GM19397 (cell line): Measurements from ENCODE around the gene EPHB6.

Experiments
- ATAC-seq: cut with Tn5 transposase; IDR thresholded peaks from one replicate; pipeline ENCODE4 v1.9.1; 2021; ENCODE audit warnings: mild to moderate bottlenecking, moderate library complexity; ENCODE audit not compliant: unreplicated experiment

Gene EPHB6

DNA sequence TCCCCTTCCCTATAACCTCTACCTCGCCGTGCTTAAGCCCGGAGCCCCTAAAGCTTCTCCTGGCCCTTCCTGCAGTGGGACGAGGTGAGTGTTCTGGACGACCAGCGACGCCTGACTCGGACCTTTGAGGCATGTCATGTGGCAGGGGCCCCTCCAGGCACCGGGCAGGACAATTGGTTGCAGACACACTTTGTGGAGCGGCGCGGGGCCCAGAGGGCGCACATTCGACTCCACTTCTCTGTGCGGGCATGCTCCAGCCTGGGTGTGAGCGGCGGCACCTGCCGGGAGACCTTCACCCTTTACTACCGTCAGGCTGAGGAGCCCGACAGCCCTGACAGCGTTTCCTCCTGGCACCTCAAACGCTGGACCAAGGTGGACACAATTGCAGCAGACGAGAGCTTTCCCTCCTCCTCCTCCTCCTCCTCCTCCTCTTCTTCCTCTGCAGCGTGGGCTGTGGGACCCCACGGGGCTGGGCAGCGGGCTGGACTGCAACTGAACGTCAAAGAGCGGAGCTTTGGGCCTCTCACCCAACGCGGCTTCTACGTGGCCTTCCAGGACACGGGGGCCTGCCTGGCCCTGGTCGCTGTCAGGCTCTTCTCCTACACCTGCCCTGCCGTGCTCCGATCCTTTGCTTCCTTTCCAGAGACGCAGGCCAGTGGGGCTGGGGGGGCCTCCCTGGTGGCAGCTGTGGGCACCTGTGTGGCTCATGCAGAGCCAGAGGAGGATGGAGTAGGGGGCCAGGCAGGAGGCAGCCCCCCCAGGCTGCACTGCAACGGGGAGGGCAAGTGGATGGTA is 9.2 kb downstream of the EPHB6 start:
- no peak for ATAC-seq

DNA sequence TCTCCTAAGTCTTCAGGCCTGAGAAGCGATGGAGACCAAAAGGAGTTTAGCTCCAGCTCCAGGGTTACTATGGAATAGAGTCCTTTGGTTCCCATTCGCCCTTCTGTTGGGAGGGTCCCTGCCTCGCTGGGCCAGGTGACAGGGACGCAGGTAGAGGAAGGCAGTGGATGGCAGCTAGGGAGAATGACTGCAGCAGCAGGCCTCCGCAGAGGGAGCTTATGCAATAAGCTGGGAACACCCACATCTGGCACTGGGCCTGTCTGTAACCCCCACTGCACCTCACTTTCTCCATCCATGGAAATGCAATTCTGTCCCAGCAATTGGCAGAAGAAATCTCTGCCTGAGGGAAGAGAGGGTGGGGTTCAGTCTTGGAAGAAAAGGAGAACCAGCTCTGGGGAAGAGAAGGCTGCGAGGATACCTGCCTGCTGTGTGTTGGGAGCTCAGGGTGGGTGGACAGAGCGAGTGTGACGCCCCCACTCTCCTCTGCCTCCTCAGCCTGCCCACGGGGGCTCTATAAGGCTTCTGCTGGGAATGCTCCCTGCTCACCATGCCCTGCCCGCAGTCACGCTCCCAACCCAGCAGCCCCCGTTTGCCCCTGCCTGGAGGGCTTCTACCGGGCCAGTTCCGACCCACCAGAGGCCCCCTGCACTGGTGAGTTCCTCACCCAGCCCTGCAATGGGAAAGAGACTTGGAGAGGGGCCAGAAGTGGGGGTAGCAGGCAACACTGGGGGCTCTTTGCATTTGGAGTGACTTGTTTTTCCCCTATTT is 10.3 kb downstream of the EPHB6 start:
- ATAC-seq = no peak

DNA sequence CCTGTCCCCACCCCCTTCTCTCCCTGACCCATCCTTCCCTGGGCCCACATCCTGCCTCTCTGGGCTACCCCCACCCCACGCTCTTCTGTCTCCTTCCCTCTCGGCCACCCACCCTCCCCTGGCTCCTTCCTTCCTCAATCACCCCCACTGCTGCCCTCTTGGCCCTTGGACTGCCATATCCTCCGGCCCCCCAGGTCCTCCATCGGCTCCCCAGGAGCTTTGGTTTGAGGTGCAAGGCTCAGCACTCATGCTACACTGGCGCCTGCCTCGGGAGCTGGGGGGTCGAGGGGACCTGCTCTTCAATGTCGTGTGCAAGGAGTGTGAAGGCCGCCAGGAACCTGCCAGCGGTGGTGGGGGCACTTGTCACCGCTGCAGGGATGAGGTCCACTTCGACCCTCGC is 10.9 kb downstream of the EPHB6 start:
- ATAC-seq = no peak

DNA sequence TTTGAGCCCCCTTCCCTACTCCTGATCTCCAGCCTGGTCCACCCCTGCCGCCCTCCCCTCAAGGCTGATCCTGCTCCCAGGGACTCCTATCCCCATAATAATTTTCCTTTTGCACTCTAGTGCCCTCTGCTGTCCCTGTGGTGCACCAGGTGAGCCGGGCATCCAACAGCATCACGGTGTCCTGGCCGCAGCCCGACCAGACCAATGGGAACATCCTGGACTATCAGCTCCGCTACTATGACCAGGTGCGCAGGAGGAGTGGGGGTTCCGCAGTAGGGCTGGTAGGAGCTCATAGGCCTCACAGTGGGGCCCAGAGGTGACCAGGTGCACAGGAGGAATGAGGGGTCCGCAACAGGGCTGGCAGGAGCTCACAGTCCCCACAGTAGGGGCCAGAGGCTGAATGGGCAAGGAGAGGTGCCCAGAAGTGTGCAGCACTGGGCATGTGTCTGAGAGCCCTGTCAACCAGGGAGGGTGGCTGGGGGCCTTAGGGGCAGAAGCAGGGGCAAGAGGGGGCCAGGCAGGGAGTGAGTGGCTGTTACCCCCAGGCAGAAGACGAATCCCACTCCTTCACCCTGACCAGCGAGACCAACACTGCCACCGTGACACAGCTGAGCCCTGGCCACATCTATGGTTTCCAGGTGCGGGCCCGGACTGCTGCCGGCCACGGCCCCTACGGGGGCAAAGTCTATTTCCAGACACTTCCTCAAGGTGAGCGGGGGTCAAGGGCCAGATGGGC is 11.7 kb downstream of the EPHB6 start:
- no peak for ATAC-seq

DNA sequence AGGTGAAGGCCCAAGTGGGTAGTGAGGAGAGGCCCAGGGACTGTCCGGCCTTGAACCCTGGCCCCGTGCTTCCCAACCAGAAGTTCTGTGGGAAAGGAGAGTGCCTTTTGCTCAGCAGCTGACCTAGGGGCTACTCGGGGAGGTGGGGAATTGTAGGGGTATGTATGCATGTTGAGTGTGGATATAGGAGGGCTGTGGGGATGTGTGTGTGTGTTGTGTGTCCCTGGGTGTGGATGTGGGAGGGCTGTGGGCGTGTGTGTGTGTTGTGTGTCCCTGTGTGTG is 12.2 kb downstream of the EPHB6 start:
- no peak for ATAC-seq

DNA sequence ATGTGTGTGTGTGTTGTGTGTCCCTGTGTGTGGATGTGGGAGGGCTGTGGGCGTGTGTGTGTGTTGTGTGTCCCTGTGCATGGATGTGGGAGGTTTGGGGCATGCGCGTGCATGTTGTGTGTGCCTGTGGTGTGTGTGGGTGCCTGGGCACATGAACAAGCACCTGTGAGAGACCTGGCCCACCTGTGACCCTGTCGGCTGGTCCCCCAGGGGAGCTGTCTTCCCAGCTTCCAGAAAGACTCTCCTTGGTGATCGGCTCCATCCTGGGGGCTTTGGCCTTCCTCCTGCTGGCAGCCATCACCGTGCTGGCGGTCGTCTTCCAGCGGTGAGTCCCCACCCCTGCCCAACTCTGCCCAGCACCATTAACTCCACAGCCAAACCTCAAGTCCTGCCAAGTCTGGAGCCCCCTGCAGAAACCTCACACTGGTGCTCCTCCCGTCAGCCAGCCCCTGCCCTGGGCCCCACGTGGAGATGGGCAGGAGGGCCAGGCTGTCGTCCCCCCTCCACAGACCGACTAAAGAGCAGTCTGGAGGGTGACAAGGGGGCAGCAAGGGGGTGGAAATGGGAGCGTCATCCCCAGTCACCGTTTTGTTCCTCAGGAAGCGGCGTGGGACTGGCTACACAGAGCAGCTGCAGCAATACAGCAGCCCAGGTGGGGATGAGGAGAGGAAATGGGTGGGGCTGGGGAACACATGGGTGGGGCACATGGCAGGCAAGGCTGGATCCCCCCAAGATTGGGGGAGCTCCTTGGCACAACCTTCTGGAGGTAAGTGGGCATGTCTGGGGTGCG is 12.7 kb downstream of the EPHB6 start:
- no peak for ATAC-seq

DNA sequence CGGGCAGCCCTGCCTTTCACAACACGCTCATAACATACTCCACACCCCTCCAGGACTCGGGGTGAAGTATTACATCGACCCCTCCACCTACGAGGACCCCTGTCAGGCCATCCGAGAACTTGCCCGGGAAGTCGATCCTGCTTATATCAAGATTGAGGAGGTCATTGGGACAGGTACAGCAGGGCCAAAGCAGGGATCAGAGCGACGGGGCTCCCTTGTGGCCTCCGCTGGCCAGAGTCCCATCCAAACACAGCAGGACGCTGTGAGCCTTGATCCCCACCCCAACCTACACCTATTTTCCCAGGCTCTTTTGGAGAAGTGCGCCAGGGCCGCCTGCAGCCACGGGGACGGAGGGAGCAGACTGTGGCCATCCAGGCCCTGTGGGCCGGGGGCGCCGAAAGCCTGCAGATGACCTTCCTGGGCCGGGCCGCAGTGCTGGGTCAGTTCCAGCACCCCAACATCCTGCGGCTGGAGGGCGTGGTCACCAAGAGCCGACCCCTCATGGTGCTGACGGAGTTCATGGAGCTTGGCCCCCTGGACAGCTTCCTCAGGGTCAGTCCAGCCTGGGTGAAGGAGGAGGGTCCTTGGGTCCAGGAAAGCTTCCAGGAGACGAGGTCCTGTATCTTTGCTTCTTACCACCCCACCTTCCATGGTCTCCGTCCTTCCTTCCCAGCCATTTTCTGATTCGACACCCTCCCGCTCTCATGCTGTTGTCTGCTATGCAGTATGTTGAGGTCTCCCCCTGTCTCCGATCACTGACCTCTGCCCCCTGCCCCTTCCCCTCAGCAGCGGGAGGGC is 13.5 kb downstream of the EPHB6 start:
- ATAC-seq = no peak

DNA sequence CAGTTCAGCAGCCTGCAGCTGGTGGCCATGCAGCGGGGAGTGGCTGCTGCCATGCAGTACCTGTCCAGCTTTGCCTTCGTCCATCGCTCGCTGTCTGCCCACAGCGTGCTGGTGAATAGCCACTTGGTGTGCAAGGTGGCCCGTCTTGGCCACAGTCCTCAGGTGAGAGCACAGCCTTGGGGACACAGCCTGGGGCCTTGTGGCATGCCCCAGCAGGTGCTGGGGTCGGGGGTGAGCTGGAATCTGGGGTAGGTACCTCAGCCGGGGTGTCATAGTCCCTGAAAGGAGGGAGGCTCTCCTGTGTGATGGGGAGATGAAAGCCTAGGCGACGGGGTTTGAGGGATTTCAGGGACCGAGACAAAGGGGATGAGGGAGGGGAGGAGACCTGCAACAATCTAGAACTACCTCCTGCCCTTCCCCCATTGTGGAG is 14.1 kb downstream of the EPHB6 start:
- ATAC-seq = no peak

DNA sequence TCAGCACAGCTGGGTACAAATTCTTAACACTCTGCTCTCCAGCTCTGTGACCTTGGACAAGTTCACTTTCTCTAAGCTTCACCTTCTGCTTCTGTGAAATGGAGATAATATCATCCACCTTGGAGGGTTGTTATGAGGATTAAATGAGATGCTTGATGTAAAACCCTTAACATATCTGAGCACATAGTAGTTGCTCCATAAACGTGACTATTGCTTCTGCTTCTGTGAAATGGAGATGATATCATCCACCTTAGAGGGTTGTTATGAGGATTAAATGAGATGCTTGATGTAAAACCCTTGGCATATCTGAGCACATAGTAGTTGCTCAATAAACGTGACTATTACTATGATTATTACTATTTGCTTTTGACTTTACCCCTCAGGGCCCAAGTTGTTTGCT is 14.6 kb downstream of the EPHB6 start:
- ATAC-seq = no peak

DNA sequence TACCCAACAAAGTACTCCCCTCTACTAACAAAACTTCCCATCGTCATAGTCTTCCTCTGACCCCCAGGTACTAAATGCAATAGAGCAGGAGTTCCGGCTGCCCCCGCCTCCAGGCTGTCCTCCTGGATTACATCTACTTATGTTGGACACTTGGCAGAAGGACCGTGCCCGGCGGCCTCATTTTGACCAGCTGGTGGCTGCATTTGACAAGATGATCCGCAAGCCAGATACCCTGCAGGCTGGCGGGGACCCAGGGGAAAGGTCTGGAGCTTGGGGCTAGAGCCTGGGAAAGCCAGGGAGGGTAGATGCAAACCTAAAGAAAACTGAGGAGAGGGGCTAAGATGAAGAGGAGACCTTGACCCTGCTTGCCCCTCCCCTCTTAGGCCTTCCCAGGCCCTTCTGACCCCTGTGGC is 15.3 kb downstream of the EPHB6 start:
- ATAC-seq = no peak

DNA sequence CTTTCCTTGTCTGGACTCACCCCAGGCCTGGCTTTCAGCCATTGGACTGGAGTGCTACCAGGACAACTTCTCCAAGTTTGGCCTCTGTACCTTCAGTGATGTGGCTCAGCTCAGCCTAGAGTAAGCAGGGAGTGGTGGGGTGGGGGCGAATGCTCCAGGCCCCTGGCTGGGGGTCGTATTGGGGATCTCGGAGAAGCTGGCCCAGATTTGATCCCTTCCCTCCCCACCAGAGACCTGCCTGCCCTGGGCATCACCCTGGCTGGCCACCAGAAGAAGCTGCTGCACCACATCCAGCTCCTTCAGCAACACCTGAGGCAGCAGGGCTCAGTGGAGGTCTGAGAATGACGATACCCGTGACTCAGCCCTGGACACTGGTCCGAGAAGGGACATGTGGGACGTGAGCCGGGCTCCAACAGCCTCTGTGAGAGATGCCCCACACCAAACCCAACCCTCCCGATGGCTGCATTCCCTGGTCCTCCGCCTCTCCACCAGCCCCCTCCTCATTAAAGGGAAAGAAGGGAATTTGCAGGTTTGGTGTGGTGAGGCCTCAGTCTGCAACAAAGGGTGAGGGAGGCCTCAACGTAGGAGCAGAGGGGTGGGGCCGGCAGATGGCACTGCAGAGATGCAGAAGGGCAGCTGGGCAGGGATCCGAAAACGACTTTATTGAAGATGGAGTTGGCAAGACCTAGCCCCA is 15.8 kb downstream of the EPHB6 start:
- no peak for ATAC-seq

DNA sequence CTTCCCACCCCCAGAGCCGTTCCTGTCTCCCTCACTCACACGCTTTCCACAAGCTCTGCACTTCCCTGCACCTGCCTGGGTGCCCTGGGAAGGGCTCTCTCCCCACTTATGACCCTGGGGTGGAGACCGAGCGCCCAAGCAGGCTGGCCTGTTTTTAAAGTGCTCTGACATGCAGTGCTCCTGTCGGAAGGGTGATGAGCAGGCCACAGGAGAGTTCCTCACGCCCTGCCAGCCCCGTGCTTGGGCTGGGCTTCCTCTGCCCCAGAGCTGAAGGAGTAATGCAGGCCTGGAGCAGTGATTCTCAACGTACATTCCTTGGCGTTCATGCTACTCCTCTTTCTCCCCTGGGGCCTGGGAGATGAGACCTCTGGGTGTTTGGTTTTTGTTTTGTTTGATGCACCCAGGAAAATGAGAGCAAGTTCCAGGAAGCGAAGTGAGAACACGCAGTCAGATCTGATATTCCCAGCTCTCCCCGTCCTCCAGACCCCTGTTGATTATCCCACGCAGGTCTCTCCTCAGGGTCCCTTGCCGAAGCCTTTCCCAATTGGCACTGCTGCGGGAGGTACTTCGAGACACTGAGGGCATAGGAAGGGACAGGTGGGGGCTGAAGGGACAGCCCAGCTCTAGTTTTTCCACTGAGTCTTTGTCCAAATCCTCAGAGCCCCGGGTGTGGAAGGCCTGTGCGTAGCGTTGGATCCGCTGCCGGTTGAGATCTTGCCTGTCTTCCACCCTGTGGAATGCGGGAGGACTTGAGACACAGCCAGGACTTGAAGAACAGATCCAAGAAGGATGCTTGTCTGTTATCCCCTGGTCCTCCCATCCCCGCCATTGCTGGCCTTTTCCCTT is 16.6 kb downstream of the EPHB6 start:
- ATAC-seq = no peak

DNA sequence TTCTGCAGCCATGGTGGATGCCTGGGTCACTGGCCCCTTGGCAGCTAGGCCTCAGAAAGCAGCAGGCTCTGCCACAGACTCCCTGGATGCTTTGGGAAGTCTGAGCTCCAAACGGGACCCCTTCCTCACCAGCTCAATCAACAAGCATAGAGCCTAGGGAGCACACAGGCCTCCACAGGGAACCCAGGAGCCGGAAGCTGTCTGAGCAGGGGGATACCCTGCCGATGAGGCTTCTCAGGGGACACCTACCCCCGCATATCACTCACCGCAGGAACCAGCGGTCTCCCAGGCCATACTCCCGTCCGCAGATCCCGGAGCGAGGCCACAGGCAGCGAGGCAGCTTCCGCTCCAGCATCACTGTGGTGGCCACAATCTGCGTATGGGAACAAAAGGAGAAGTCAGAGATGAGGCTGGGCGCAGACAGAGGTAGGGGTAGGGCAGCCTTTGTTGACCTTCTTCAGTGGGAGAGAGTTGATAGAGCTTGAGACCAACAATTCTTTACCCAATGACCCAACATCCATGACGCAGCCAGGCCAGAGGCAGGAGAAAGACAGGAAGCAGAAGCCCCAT is 17.3 kb downstream of the EPHB6 start:
- ATAC-seq = no peak

DNA sequence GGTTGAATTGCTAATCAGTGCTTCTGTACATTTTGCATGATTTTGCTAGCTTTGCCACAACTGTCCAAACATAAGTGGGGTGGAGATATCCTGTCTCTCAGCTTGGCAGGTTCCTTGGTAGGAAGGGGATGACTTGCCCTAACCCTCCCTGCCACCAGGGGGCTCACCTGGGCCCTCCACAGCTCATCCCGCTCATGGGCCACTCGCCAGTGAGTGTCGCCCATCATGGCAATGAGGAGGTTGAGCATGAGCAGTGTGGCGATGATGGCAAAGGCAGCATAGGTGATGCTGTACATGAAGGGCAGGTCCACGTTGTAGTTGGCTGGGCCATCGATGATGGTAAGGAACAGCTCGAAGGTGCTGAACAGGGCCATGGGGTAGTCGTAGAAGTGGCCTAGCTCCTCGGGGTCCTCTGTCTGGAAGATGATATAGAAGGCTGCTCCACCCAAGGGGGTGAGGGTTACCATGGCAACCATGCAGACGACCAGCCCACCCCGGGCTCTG is 18.5 kb downstream of the EPHB6 start:
- ATAC-seq = peak; percentile 59

DNA sequence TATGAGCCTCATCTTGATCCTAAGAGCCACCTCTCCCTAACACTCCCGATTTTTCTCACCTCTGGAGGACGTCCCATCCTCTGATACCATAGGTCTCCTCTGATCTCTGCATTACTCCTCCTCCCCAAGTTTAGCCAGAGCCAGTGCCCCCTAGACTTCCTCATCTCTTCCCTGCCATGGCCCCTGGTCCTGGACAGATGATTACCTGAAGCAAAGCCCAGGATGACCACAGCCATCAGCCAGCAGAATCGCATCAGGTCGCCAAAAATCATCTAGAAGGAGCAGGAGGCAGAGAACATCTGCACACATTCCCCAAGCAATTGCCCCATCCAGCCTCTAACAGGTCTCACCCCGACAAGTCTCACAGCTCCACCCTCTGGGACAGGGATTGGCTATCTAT is 19.0 kb downstream of the EPHB6 start:
- no peak for ATAC-seq

DNA sequence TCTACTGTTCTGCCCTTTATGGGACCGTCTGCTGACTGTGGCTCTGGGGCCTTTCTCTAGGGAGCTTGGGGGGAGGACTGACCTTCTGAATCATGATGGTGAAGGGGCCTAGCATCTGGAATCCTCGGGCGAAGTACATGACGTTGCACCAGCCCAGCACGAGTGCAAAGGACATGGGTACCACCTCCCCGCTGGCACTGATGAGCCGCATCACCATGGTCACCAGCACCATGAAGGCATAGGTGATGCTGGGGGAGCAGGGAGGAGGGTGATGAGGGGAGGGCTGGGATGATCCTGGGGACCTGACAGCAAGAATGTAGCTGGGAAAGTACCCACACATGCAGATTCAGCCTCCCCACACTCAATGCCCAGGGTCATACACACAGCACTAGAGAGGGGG is 19.5 kb downstream of the EPHB6 start:
- no peak for ATAC-seq

DNA sequence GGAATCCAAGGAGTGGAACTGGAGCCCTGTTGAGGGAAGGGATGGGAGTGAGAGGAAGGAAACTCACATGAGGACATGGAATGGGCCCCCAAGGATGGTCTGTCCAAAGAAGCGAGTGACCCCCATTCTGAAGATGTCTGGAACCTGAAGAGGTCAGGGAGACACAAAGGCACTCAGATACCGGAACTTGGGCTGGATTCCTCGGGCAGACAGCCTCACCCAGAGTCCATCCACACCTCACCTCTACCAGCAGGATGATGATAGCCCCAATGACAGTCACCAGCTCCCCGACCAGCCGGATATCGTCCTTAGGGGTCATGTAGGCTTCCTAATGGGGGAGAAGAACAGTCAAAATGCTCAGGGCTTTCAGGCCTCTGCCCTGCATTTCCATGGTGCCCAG is 20.0 kb downstream of the EPHB6 start:
- ATAC-seq = no peak

DNA sequence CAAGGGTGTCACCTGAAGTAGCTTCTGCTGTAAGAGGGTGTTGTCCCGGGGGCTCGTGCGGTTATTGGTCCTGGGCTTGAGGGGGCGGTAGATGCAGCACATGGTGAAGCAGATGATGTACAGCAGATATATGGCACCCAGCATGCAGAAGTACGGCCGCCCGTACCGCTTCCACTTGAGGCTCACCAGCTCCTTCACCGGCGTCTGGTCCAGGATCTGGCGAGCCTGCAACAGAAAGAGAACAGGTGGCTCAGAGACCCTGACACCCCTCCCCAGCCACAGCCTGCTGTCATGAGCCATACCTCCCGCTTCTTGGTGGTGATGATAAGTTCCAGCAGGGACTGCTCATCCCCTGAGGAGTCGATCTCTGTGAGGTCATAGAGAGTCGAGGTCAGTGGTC is 20.6 kb downstream of the EPHB6 start:
- no peak for ATAC-seq
